B cell (primary cell): ENCODE measurements around the gene GRAMD2B.

ENCODE experiments used
- EZH2 ChIP-seq: IDR thresholded peaks from 2 replicates; pipeline ENCODE4 v1.6.1; 2012; ENCODE audit warnings: borderline replicate concordance, low read depth, mild to moderate bottlenecking, moderate library complexity, low read length; ENCODE audit not compliant: insufficient read depth, poor library complexity, severe bottlenecking
- TF ChIP-seq, protein P1 (sequence below): fragments of 200-600 bp; IDR thresholded peaks from one replicate; pipeline ENCODE4 v1.8.0; 2022; ENCODE audit warnings: antibody characterized with exemption, mild to moderate bottlenecking

- TF ChIP-seq, protein P1, sequence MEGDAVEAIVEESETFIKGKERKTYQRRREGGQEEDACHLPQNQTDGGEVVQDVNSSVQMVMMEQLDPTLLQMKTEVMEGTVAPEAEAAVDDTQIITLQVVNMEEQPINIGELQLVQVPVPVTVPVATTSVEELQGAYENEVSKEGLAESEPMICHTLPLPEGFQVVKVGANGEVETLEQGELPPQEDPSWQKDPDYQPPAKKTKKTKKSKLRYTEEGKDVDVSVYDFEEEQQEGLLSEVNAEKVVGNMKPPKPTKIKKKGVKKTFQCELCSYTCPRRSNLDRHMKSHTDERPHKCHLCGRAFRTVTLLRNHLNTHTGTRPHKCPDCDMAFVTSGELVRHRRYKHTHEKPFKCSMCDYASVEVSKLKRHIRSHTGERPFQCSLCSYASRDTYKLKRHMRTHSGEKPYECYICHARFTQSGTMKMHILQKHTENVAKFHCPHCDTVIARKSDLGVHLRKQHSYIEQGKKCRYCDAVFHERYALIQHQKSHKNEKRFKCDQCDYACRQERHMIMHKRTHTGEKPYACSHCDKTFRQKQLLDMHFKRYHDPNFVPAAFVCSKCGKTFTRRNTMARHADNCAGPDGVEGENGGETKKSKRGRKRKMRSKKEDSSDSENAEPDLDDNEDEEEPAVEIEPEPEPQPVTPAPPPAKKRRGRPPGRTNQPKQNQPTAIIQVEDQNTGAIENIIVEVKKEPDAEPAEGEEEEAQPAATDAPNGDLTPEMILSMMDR, result no peak
- TF ChIP-seq EZH2, result no peak
Observed at GRCh38 chr5:126481243-126481642, 58.0 kb downstream of the GRAMD2B start.
